NCI-H748 (cell line): ENCODE measurements around the gene KATNIP.
"Not testable (repeated sequence)": the region's sequence is repeated elsewhere in the genome, so short reads cannot be mapped to it uniquely, and the experiment has no call there.

Experiments
- DNase-seq: peaks from one replicate; lab custom pipeline; 2025; ENCODE audit not compliant: unreplicated experiment; lab: John Stamatoyannopoulos, UW

The KATNIP gene

DNA sequence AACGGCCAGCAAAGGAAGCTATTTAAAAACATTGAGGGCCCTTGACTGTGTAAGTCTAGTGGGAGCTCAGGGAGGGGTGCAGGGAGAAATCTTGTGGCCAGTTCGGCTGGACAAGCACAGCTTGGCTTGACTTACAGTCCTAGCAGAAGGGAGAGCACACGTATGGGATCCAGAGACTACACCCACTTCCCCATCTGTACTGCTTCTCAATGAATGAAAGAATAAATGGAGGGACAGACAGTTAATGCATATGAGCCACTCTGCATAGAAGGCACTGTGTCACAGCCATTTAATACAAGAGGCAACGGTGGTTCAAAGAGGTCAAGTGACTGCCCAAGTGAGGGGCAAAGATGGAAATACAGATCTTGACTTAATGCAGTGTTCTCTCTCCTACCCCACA lies 15.7 kb upstream of the KATNIP start:
- DNase-seq: no peak

DNA sequence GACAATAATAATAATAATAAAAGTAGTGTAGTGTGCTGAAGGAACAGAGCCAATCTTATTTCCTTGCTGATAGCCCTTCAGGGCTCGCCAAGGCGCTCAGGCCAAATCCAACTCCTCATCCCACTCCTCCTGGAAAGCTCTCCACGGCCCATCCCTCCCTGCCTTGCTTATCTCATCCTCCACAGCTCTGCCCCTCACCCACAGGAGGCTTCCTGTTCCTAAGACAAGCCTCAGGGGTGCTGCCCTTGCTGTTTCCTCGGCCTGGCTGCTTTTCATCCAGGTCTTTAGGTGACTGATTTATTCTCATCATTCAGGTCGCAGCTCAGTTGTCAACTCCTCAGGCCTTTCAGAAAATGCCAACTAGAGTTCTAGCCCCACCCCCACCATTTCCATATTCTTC lies 11.4 kb upstream of the KATNIP start:
- no peak for DNase-seq

- no peak for DNase-seq
Observed at GRCh38 chr16:27539120-27539519, 10.8 kb upstream of the KATNIP start.

- DNase-seq: no peak
Observed at GRCh38 chr16:27539636-27540035, 10.3 kb upstream of the KATNIP start.

DNA sequence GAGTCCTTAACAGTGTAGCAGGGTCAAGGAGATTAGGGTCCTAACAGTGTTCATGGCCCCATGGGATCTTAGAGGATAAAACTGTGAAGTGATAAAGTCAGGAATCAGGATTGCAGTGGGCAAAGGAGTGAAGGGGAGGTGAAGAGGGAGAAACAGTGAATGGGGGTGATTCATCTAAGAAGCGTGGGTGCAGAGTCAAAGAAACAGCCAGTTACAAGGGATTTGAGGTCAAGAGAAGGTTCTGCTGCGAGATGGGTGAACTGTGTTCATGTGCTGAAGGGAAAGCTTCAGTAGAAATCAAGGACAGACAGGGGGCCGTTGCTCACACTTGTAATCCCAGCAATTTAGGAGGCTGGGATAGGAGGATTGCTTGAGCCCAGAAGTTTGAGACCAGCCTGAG lies 6.1 kb upstream of the KATNIP start:
- no peak for DNase-seq

DNA sequence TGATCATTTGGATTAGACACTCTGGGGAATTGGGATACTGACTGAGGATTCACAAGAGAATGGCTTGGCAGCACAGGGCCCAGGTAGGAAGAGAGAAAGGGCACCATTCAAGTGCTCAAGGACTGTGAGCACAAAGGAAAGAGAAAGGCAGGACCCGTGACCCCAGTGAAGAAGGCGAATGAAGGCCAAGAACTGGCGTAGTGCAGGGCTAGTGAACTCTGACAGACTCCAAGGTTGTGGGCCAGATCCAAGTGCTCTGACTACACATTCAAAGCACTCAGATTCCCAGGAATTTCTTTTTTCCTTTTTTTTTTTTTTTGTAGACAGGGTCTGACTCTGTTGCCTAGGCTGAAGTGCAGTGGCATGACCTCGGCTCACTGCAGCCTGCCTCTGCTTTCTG lies 5.3 kb upstream of the KATNIP start:
- no peak for DNase-seq

- DNase-seq: no peak
Observed at GRCh38 chr16:27547134-27547533, 2.8 kb upstream of the KATNIP start.

DNA sequence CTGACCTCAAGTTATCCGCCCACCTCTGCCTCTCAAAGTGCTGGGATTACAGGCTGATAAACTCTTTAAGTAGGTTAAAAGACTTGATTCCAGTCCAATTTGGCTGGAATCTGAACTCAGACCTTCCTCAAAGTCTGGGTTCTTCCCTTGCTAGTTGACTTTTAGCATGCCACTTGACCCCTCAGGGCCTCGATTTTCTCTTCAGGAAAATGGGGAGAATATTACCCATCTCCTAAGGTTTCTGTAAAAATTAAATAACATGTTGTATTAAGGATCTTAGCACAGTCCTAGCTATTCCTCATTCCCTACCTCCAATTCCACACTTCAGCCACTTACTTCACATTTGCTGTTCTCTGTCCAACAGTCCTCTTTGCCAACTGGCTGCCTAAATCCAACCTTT lies 2.1 kb upstream of the KATNIP start:
- no peak for DNase-seq

DNA sequence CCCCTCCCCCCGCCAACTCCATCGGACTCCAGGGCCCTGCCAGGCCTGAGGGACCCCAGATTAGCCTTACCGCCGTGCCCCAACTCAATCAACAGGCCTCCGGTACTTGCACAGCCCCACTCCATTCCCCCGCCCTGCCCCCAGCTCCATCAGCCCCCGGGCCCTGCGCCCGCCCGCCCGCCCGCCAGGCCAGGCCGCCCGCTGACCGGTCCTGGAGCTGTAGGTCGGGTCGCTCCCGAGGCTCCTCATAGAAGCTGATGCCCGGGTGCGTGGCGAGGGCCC lies 539 bp upstream of the KATNIP start:
- DNase-seq: no peak

GRCh38 chr16:27550582-27550920 lies 607 bp downstream of the KATNIP start:
- no peak for DNase-seq

DNA sequence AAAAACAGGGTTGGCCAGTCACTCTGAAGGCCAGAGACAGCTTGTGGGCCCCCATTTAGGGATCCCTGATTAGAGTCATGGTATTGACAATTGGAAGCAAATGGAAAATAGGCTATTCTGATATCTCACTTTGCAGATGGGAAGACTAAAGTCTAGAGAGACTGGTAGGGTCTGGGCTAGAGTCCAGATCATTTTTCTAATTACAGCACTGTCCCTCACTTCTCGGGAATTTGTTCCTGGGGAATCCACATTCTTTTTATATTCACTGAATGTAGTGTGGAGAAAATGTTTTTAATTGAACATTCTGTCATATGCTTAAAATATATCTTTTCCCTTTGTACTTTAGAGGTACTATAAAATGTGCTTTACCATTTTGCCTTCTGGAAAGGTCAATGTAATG lies 1.1 kb downstream of the KATNIP start:
- DNase-seq: no peak

DNA sequence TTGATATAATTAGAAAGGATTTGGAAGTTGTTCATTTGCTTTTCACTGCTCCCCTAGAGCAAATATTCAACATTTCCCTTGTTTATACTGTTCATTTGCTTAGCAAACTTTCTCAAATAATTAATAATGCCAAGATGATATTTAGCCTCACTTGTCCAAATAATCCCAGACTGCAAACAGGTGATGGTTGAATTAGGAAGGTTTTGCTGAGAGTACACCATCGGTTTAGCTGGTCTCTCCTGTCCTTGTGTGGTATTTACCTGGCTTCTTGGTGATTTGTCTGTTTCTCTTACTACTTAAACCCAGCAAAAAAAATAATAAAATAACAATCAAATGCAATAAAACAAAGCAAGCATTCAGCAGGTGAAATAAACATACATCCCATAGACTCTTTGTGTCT lies 6.5 kb downstream of the KATNIP start:
- DNase-seq: no peak

- no peak for DNase-seq
Observed at GRCh38 chr16:27558434-27558833, 8.5 kb downstream of the KATNIP start.

- no peak for DNase-seq
Observed at GRCh38 chr16:27558932-27559331, 9.0 kb downstream of the KATNIP start.

DNA sequence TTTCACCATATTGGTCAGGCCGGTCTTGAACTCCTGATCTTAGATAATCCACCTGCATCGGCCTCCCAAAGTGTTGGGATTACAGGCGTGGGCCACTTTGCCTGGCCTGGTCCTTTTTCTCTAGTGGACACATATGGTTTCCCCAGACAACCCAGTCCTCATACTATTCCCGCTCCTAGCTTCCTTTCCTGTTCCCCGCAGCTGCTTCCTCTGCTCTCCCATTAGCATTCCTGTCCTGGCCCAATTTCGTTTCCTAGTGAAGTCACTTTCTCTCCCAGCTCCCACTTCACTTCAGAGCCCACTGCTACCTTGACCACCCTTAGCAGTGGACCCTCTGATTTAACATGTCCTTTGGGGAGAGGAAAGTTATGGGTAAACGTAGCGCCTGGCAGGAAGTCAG lies 11.3 kb downstream of the KATNIP start:
- no peak for DNase-seq

DNA sequence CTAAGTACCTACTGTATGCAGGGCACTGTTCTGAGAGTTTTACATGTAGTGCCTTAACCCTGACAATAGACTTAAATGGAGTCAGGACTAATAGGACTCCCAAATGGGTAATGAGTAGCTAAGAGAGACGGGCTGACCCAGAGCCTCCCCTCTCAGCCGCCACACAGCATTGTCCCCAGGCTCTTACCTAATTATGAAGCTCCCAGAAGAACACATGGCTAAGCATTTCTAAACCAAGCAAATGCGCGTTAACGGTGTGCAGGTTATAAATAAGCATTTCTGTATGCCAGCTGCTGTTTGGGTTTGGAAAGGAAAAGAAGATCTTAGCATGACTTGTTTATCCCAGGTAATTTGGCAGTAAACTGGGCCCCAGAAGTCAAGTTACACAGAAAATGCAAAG lies 14.3 kb downstream of the KATNIP start:
- peak; percentile 19 for DNase-seq

DNA sequence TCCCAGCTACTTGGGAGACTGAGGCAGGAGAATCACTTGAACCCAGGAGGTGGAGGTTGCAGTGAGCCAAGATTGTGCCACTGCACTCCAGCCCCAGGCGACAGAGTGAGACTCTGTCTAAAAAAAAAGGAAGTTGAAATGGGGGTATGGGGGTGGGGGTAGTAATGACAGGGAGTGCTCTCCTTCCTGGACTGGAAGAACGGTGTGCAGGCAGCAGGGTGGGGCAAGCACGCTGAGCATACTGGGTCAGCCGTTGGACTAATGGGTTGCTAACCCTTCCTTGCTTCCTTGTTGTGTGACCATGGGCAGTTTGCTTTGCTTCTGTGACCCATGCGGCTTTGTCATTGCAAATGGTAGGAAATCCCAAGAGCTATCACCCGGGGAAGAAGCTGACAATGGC lies 16.5 kb downstream of the KATNIP start:
- no peak for DNase-seq

DNA sequence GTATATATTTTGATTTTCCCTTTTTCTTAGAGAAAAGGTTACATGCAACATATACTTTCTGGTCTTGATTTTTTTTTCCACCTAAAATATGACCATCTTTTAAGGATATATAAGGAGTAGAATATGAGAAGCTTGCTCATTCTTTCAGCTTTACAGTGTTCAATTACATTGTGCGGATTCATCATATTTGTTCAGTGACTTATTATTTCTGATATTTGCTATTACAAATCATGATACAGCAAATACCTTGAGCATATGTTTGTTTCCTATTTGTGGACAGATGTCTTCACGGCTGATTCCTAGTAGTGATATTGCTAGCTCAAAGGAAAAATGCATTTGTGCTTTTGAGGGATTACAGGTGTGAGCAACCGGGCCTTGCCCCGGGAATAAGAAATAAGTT lies 18.1 kb downstream of the KATNIP start:
- no peak for DNase-seq

DNA sequence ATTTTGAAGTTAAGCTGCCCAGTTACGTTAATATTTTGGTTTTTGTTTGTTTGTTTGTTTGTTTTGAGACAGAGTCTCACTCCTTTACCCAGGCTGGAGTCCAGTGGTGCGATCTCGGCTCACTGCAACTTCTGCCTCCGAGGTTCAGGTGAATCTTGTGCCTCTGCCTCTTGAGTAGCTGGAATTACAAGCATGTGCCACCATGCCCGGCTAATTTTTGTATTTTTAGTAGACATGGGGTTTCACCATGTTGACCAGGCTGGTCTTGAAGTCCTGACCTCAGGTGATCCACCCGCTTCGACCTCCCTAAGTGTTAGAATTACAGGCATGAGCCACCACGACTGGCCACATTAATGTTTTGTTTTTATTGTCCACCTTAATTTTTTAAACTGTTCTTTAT lies 21.0 kb downstream of the KATNIP start:
- not testable (repeated sequence) for DNase-seq

DNA sequence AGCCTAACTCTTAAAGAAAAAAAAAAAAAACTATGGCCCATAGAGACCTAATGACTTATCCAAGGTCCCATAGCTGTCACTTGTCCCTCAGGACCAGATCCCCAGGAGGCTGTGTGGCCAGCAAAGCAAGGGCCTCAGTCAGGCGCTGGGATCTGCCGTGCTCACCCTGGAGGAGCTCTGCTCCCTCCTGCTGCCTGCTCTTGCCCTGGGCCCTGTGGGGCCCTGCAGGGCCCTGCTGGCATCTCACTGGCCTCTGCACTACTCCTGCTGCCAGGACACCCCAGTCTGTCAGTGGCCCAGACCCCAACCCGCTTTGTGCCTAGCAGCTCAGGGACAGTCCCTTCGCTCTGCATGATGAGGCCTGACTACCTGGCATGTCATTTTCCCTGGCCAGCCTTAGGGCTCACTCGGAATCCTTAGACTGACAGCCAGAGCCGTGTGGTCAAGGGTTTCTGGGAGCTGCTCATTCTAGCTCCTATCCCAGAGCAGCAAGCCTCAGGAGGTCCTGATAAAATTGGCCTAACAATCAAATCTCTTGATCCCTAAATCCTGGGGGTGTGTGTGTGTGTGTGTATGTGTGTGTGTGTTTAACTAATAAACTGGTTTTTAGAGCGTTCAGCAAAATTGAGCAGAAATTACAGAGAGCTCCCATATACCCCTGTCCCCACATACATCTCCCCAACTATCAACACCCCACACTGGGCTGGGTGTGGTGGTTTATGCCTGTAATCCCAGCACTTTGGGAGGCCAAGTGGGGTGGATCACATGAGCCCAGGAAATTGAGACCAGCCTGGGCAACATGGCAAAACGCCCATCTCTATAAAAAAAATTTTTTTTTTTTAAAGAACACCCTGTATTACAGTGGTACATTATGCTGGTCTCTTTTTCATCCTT lies 21.7 kb downstream of the KATNIP start:
- DNase-seq: no peak

GRCh38 chr16:27572711-27573110 lies 22.8 kb downstream of the KATNIP start:
- no peak for DNase-seq

DNA sequence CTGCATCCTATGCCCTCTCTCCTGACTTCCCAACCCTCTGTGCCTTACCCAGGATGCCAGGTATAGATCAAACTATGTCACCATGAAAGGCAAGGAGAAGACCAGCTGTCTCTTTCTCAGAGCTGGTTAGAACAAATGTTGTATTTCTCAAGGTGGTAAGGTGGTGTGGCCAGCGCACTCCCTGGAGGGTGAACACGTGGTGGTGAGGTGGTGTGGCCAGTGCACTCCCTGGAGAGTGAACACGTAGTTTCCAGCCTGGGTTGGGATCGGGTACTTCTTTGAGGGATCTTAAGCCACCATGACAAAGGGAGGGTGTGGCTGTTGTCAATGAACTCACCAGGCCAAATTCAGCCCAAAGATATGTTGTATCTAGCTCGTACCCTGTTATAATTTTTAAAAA lies 26.8 kb downstream of the KATNIP start:
- DNase-seq: no peak
